ENCODE data around the gene KAZN. TPM values are rescaled to one million over a fixed set of nuclear protein-coding genes. Genes with fewer than 3 reads are reported as not detected.

The KAZN gene
- total and polyA plus RNA-seq, 4 experiments from 2014 or later: 0.08 to 0.47 TPM; not detected in 2

- CTCF ChIA-PET (ENCODE audit: partially characterized antibody): no interaction called here
These were observed 163.0 kb downstream of the KAZN start for GRCh38 chr1:14761291-14762153.

DNA sequence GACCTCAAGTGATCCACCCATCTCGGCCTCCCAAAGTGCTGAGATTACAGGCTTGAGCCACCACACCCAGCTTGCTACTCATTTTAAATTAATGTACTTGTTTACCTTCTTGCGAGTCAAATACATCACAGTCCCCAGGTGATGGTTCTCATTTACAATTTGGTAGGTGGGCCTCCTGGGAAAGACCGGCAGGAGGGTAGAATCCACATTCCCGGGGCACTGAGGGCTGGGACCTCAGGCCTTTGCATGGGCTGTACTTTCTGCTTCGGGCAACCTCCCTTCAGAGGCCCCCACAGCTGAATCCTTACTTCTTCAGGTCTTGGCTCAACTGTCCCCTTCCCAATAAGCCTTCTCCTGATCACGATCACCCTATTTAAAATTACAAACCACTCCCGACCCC is 165.5 kb downstream of the KAZN start:
- CTCF ChIA-PET (ENCODE audit: partially characterized antibody): no interaction called here
- Histone ChIP-seq H3K4me3 (ENCODE audit: low read length in 2 of 2) (no peak overlapping the region), H3K27me3 (ENCODE audit: insufficient read depth, low read length) (no peaks in the 10 kb centered on the region), H3K36me3 (ENCODE audit: insufficient read depth, low read length) (no peaks in the 10 kb centered on the region), H3K27ac (ENCODE audit: low read depth, low read length) (no peak overlapping the region), H3K9me3 (ENCODE audit: control insufficient read depth in 1 of 2, low read length in 2 of 2) (no peaks in the 10 kb centered on the region), H3K4me1 (ENCODE audit: insufficient read depth, low read length) (no peaks in the 10 kb centered on the region)
- intact Hi-C loops (cut with micrococcal nuclease): no loop called here
- Mint-ChIP-seq H3K9me3 (peaks cover 0 to 5% (median 0%) of the 10 kb centered on the region in 8 donors), H3K27ac (no peak overlapping the region), H3K4me1 (no peaks in the 10 kb centered on the region), H3K4me3 (no peak overlapping the region), H3K27me3 (peaks cover 10 to 14% of the 10 kb centered on the region in 2 donors), H3K36me3 (no peaks in the 10 kb centered on the region)
- POLR2A ChIA-PET (ENCODE audit: partially characterized antibody): no interaction called here
- no peak for DNase-seq

More at GRCh38 chr1:14761291-14762153, 163.0 kb downstream of the KAZN start:
- Mint-ChIP-seq H3K27me3 (peaks cover 19% of the 10 kb centered on the region in 2 donors), H3K4me3 (no peak overlapping the region), H3K36me3 (no peaks in the 10 kb centered on the region), H3K4me1 (no peaks in the 10 kb centered on the region), H3K27ac (no peak overlapping the region), H3K9me3 (peaks cover 0 to 5% (median 0%) of the 10 kb centered on the region in 8 donors)
- intact Hi-C loops (cut with micrococcal nuclease): no loop called here
- Histone ChIP-seq H3K4me3 (ENCODE audit: low read length in 2 of 2) (no peak overlapping the region), H3K27ac (ENCODE audit: low read depth, low read length) (no peak overlapping the region), H3K9me3 (ENCODE audit: control insufficient read depth in 1 of 2, low read length in 2 of 2) (no peaks in the 10 kb centered on the region), H3K4me1 (ENCODE audit: insufficient read depth, low read length) (no peaks in the 10 kb centered on the region), H3K27me3 (ENCODE audit: insufficient read depth, low read length) (no peaks in the 10 kb centered on the region), H3K36me3 (ENCODE audit: insufficient read depth, low read length) (no peaks in the 10 kb centered on the region)
- no peak for DNase-seq
- POLR2A ChIA-PET (ENCODE audit: partially characterized antibody): no interaction called here

GRCh38 chr1:14765773-14766172 is 167.3 kb downstream of the KAZN start:
- no peaks in the 10 kb centered on the region for H3K4me1 Mint-ChIP-seq
- CTCF ChIA-PET (ENCODE audit: partially characterized antibody): no interaction called here

GRCh38 chr1:14767075-14767474 is 168.6 kb downstream of the KAZN start:
- no peaks in the 10 kb centered on the region for H3K27me3 ChIP-seq (ENCODE audit: insufficient read depth, low read length)
- H3K9me3 ChIP-seq (ENCODE audit: control insufficient read depth in 1 of 2, low read length in 2 of 2): no peaks in the 10 kb centered on the region
- no peak overlapping the region for H3K27ac ChIP-seq (ENCODE audit: low read depth, low read length)
- Mint-ChIP-seq H3K27ac (no peak overlapping the region), H3K4me1 (no peaks in the 10 kb centered on the region), H3K9me3 (peaks cover 0 to 6% (median 0%) of the 10 kb centered on the region in 8 donors), H3K4me3 (no peak overlapping the region), H3K36me3 (no peaks in the 10 kb centered on the region), H3K27me3 (peaks cover 5 to 8% of the 10 kb centered on the region in 2 donors)
- H3K4me3 ChIP-seq (ENCODE audit: low read length in 2 of 2): no peak overlapping the region
- intact Hi-C loops (cut with micrococcal nuclease): no loop called here
- CTCF ChIA-PET (ENCODE audit: partially characterized antibody): no interaction called here
- DNase-seq: no peak
- POLR2A ChIA-PET (ENCODE audit: partially characterized antibody): no interaction called here
- H3K4me1 ChIP-seq (ENCODE audit: insufficient read depth, low read length): no peaks in the 10 kb centered on the region
- no peaks in the 10 kb centered on the region for H3K36me3 ChIP-seq (ENCODE audit: insufficient read depth, low read length)

More at GRCh38 chr1:14765773-14766172, 167.3 kb downstream of the KAZN start:
- Histone ChIP-seq H3K27ac (ENCODE audit: low read depth, low read length) (no peak overlapping the region), H3K4me1 (ENCODE audit: insufficient read depth, low read length) (no peaks in the 10 kb centered on the region), H3K9me3 (ENCODE audit: control insufficient read depth in 1 of 2, low read length in 2 of 2) (no peaks in the 10 kb centered on the region), H3K27me3 (ENCODE audit: insufficient read depth, low read length) (no peaks in the 10 kb centered on the region), H3K4me3 (ENCODE audit: low read length in 2 of 2) (no peak overlapping the region), H3K36me3 (ENCODE audit: insufficient read depth, low read length) (no peaks in the 10 kb centered on the region)
- DNase-seq: no peak
- H3K9me3 Mint-ChIP-seq: peaks cover 0 to 5% (median 0%) of the 10 kb centered on the region in 8 donors
- peaks cover 10% of the 10 kb centered on the region in 2 donors for H3K27me3 Mint-ChIP-seq
- H3K27ac Mint-ChIP-seq: no peak overlapping the region
- POLR2A ChIA-PET (ENCODE audit: partially characterized antibody): no interaction called here
- H3K36me3 Mint-ChIP-seq: no peaks in the 10 kb centered on the region
- intact Hi-C loops (cut with micrococcal nuclease): no loop called here
- H3K4me3 Mint-ChIP-seq: no peak overlapping the region

- H3K4me3 ChIP-seq (ENCODE audit: low read length in 2 of 2): no peak overlapping the region
- no peaks in the 10 kb centered on the region for H3K9me3 ChIP-seq (ENCODE audit: control insufficient read depth in 1 of 2, low read length in 2 of 2)
- CTCF ChIA-PET (ENCODE audit: partially characterized antibody): no interaction called here
- no peaks in the 10 kb centered on the region for H3K36me3 Mint-ChIP-seq
- H3K4me3 Mint-ChIP-seq: no peak overlapping the region
- peaks cover 5 to 8% of the 10 kb centered on the region in 2 donors for H3K27me3 Mint-ChIP-seq
- peaks cover 0 to 6% (median 0%) of the 10 kb centered on the region in 8 donors for H3K9me3 Mint-ChIP-seq
- H3K27me3 ChIP-seq (ENCODE audit: insufficient read depth, low read length): no peaks in the 10 kb centered on the region
- DNase-seq: no peak
- no peak overlapping the region for H3K27ac ChIP-seq (ENCODE audit: low read depth, low read length)
- intact Hi-C loops (cut with micrococcal nuclease): no loop called here
- no peaks in the 10 kb centered on the region for H3K4me1 ChIP-seq (ENCODE audit: insufficient read depth, low read length)
- POLR2A ChIA-PET (ENCODE audit: partially characterized antibody): no interaction called here
- H3K36me3 ChIP-seq (ENCODE audit: insufficient read depth, low read length): no peaks in the 10 kb centered on the region
- H3K4me1 Mint-ChIP-seq: no peaks in the 10 kb centered on the region
- H3K27ac Mint-ChIP-seq: no peak overlapping the region
These were observed 170.3 kb downstream of the KAZN start for GRCh38 chr1:14768582-14769304.

DNA sequence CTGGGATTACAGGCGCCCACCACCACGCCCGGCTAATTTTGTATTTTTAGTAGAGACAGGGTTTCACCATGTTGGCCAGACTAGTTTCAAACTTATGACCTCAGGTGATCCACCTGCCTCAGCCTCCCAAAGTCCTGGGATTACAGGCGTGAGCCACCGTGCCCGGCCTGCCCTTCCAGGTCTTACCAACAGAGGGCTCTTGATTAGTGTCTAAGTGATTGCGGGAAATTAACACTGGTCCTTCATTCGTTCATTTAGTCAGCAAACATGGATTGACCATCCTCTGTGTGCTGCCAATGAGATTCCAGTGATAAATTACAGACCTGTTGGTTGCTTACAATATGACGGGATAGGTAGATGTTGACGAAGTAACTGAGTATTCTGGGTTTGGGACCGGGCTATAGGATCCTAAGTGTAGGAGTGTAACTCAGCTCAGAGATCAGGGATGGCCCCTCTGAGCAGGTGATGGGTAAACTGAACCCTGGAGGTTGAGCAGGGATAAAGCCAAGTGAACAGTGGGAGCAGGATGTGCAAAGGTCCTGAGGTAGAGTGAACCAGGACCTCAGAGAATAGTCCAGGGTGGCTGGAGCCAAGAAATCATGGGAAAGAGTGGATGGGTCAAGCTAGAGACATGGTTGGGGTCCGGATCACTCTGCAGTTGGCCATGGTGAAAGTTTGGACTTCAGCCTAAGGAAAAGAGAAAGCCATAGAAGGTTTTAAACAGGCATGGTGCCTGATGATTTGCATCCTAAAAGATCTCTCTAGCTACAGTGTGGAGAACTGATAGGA is 171.2 kb downstream of the KAZN start:
- intact Hi-C loops (cut with micrococcal nuclease): no loop called here
- no peaks in the 10 kb centered on the region for H3K36me3 Mint-ChIP-seq
- H3K27me3 ChIP-seq (ENCODE audit: insufficient read depth, low read length): no peaks in the 10 kb centered on the region
- peaks cover 0 to 6% (median 0%) of the 10 kb centered on the region in 8 donors for H3K9me3 Mint-ChIP-seq
- H3K27me3 Mint-ChIP-seq: peaks cover 5% of the 10 kb centered on the region in 2 donors
- H3K4me3 ChIP-seq (ENCODE audit: low read length in 2 of 2): no peak overlapping the region
- DNase-seq: no peak
- no peak overlapping the region for H3K27ac ChIP-seq (ENCODE audit: low read depth, low read length)
- no peak overlapping the region for H3K27ac Mint-ChIP-seq
- no peak overlapping the region for H3K4me3 Mint-ChIP-seq
- H3K4me1 ChIP-seq (ENCODE audit: insufficient read depth, low read length): no peaks in the 10 kb centered on the region
- no peaks in the 10 kb centered on the region for H3K36me3 ChIP-seq (ENCODE audit: insufficient read depth, low read length)
- CTCF ChIA-PET (ENCODE audit: partially characterized antibody): interaction anchor here (1.3 kb wide), 1 partner anchor 9 kb away, joined by 4 read pairs; no protein-coding TSS in a partner anchor
- H3K4me1 Mint-ChIP-seq: no peaks in the 10 kb centered on the region
- H3K9me3 ChIP-seq (ENCODE audit: control insufficient read depth in 1 of 2, low read length in 2 of 2): no peaks in the 10 kb centered on the region
- POLR2A ChIA-PET (ENCODE audit: partially characterized antibody): no interaction called here
